HG02678 (cell line): ENCODE measurements around the gene ASAP2.

Experiments used
- ATAC-seq: cut with Tn5 transposase; IDR thresholded peaks from one replicate; pipeline ENCODE4 v1.9.1; 2021; ENCODE audit warnings: mild to moderate bottlenecking, moderate library complexity; ENCODE audit not compliant: unreplicated experiment

Gene ASAP2

GRCh38 chr2:9179572-9180201, 26.9 kb upstream of the ASAP2 start:
- no peak for ATAC-seq

DNA sequence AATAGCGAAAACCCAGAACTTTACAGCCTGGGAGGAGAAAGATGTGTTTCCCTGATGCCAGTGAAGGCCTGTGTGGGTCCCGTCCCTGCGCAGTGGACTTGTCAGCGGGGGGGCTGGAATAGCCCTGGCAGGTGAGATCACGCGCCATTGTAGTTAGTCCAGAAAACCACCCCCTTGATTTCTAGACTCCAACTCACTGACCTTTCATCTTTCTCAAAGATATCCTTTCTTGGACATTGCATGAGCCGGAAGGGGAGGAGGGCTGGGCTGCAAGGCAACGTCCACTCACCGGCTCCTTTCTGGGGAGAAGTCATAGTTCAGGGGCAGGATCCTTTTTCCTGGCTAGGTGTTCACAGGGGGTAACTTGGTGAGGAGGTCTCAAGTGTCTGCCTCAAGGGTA, 22.3 kb upstream of the ASAP2 start:
- no peak for ATAC-seq

- ATAC-seq: no peak
Measured at GRCh38 chr2:9187620-9188214, 18.9 kb upstream of the ASAP2 start.

DNA sequence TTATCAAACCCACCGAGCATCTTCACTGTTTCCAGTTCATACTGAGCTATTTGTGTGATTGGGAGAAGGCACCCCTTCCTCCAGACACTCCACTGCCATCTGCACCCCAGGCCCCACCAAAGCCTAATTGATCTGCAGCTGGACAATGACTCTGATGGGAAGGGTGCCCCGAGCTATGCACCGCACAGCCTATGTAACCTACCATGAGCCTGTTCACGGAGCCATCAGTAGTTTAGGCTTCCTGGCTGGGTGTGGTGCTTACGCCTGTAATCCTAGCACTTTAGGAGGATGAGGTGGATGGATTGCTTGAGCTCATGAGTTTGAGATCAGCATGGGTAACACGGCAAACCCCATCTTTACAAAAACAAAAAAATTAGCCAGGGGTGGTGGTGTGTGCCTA, 17.8 kb upstream of the ASAP2 start:
- no peak for ATAC-seq

- no peak for ATAC-seq
Measured at GRCh38 chr2:9189901-9190300, 16.7 kb upstream of the ASAP2 start.

DNA sequence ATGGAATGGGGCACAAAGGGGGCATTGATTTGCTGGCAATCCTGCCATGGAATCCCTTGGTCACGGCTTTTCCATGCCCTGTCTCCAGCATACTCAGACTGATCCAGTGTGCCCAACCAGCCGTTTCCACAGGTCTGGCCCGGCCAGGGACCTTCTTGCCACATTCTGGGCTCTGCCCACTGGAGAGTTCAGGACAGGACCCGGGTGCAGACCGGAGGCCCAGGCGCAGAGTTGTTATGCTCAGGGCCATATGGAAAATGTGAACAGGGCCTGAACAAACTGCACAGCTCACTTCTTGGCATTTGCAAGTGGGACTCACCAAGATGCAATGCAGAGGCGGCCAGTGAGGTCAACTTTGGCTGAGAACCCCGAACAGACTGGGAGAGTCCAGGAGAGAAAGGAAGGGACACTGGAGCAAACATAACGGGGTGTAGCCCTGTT, 15.6 kb upstream of the ASAP2 start:
- ATAC-seq: no peak

DNA sequence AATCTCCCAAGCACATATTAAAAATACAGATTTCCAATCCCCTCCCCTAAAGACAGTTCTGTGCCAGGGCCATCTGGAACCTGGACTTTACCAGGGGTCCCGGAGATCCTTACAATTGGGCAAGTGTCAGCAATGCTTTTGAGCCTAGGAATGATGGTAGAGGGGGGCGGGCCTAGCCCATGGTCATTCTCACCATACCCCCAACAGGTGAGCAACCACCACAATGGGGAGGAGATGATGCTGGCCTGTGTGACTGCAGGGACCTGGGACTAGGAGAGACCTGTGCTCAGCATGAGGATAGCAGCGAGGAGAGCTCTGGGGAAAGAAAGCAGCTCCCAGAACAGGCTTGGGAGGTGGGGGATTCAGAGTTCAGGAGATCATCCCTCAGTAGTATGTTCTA, 13.9 kb upstream of the ASAP2 start:
- ATAC-seq: no peak

GRCh38 chr2:9194352-9194751, 12.3 kb upstream of the ASAP2 start:
- ATAC-seq: no peak

- ATAC-seq: no peak
Measured at GRCh38 chr2:9196637-9197036, 10.0 kb upstream of the ASAP2 start.

DNA sequence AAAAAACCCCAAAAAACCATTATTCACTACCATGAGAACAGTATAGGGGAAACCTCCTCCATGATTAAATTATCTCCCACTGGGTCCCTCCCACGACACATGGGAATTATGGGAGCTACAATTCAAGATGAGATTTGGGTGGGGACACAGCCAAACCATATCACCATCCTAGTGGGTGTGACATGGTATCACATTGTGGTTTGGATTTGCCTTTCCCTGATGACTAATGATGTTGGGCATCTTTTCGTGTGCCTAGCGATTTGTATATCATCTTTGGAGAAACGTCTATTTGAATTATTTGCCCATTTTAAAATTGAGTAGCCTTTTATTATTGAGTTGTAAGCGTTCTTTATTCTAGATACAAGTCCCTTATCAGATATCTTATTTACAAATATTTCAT, 8.7 kb upstream of the ASAP2 start:
- ATAC-seq: no peak

DNA sequence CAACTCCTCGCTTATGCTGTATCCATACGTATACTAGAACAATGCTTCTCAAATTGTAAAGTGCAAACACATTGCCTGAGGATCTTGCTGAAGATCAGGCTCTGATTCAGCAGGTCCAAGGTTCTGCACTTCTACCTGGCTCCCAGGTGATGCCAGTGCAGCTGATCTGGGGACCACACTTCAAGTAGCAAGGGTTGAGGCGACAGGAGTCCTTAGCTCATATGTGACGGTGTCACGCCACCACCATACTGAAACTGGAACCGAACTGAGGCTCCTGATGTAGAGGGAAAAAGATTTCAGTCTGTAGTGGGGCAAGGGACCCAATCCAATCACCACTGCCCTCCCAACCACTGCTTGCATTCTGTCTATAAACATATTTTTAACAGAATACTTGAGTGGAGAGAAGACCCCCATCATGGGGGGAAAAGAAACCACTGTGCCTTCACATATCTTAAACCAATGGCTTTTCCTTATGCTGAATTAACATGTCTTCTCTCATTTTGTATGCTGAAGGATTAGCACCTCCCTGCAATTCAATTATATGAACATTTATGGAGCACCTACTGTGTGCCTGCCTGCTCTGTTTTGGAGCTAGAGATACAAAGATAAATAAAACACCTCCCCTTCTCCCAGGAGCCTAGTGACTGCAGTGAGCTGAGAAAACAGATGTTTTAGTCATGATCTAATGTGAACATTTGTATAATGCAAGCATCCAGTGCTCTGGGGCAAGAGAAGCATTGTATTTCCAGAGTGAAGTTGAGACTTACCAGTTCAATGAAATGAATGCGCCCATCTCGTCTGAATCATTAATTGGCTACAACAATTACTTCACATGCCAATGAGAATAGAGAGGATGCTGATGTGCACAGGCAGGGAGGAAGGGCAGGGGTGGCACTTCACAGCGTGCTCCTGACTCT, 6.6 kb upstream of the ASAP2 start:
- no peak for ATAC-seq

GRCh38 chr2:9200633-9201015, 6.0 kb upstream of the ASAP2 start:
- ATAC-seq: no peak

GRCh38 chr2:9201185-9201891, 5.3 kb upstream of the ASAP2 start:
- no peak for ATAC-seq

GRCh38 chr2:9203006-9203405, 3.6 kb upstream of the ASAP2 start:
- ATAC-seq: no peak

- ATAC-seq: no peak
Measured at GRCh38 chr2:9203876-9204275, 2.7 kb upstream of the ASAP2 start.

GRCh38 chr2:9204939-9205338, 1.7 kb upstream of the ASAP2 start:
- no peak for ATAC-seq

DNA sequence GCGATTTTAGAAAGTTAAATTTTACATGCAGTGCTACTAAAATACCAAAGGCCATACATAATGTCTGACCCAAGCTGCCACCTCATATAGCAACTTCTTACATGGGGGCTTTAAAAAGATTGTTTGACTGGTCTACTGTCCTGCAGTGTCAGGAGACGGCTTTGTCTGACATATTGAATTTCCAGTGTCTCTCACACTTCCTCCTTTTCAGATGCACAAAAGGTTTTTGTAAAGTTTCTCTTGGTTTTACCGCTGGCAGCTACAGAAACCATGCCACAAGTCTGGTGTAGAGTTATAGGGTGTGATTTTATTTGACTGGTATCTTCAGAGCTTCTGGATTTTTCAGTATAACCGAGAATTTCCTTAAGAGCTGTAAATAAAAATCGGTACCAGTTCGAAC, 1.1 kb upstream of the ASAP2 start:
- ATAC-seq: no peak

DNA sequence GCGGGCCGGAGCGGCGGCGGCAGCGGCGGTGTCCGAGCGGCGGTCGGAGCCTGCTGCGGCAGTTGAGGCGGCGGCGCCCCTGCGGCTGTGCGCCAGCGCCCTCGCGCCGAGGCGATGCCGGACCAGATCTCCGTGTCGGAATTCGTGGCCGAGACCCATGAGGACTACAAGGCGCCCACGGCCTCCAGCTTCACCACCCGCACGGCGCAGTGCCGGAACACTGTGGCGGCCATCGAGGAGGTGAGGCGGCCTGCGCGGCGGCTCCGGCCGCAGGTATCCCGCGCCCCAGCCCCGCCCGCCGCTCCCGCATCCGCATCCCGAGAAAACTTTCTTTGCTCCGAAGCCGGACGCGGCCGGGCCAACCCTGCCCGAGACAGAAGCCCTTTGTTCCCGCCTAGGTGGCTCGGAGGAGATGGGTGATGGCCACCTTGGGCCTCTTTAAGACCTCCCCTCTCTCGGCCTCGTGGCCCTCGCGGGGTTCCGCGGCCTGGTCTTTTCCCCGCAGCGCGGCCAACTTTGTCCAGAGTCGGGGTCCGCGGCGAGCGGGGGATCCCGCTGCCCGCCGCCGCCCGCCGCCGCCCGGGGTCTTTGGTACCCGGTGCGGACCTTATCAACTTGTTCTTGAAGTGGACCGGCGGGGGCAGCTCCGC, 504 bp downstream of the ASAP2 start:
- no peak for ATAC-seq

- no peak for ATAC-seq
Measured at GRCh38 chr2:9207641-9208311, 1.2 kb downstream of the ASAP2 start.

GRCh38 chr2:9208875-9209274, 2.3 kb downstream of the ASAP2 start:
- no peak for ATAC-seq
